AG09319 (cell line): ENCODE data around the gene REG1A.

Experiments used
- DNase-seq: peaks from one replicate; pipeline ENCODE4 v3.0.0-alpha.2; 2010; ENCODE audit warnings: low read depth; ENCODE audit errors: extremely low read depth
- TF ChIP-seq, protein P1 (sequence below): IDR thresholded peaks from 2 replicates; pipeline ENCODE4 v1.5.1; 2011; ENCODE audit warnings: low read depth, mild to moderate bottlenecking, inconsistent platforms, low read length, moderate library complexity

The REG1A gene

GRCh38 chr2:79087785-79088364 lies 32.4 kb upstream of the REG1A start, which contains the start of gene REG1B:
TSS of gene REG1B (minus strand) at chr2:79087993. CDS start at chr2:79087612, 381 bp downstream.
- DNase-seq = no peak
- TF ChIP-seq, protein P1, sequence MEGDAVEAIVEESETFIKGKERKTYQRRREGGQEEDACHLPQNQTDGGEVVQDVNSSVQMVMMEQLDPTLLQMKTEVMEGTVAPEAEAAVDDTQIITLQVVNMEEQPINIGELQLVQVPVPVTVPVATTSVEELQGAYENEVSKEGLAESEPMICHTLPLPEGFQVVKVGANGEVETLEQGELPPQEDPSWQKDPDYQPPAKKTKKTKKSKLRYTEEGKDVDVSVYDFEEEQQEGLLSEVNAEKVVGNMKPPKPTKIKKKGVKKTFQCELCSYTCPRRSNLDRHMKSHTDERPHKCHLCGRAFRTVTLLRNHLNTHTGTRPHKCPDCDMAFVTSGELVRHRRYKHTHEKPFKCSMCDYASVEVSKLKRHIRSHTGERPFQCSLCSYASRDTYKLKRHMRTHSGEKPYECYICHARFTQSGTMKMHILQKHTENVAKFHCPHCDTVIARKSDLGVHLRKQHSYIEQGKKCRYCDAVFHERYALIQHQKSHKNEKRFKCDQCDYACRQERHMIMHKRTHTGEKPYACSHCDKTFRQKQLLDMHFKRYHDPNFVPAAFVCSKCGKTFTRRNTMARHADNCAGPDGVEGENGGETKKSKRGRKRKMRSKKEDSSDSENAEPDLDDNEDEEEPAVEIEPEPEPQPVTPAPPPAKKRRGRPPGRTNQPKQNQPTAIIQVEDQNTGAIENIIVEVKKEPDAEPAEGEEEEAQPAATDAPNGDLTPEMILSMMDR = no peak

DNA sequence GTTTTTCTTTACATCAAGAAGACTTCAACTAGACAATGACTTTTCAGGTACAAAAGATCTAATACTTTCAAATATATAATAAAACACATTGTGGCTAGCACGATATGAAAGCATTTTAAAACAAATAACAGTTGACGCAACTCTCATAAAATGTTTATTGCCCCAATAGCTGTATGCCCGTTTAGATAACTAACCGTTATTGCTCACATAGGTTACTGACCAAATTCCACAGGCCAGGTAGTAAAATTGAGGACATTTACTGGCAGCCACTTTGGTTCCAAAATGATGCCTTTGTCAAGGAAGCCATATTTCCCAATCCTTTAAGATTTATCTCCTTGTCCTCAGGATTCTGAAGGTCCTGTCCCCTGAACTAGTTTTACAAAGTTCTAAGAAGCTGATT lies 29.6 kb upstream of the REG1A start:
- TF ChIP-seq, protein P1 = no peak
- DNase-seq = no peak

GRCh38 chr2:79097843-79098242 lies 22.4 kb upstream of the REG1A start:
- DNase-seq = no peak

DNA sequence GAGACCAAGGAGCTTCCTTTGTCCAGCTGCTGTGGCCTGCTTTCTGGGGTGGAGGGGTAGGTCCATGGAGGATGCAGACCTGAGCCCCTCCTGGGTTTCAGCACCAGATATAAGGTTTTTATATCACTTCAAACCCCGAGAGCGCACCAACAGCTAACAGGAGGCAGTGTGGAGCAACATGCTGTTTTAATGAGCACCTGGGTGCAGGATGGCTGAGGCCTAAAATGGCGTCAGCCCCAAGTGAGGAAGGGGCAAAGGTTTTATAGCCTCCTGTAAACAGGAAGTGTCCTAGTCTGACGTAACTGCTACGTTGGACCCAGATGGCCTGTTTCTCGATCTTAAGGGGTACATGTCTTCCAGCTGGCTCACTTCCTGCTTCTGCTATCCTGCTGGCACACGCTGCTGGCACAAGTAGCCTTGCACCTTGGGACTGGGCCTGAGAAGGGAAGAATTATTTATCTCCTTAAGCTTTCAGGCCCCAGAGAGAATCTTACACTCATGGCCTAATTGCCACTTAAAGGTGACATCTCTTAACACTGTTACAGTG lies 21.1 kb upstream of the REG1A start:
- TF ChIP-seq, protein P1 = no peak
- no peak for DNase-seq

More at GRCh38 chr2:79097843-79098242, 22.4 kb upstream of the REG1A start:
- TF ChIP-seq, protein P1 = no peak

DNA sequence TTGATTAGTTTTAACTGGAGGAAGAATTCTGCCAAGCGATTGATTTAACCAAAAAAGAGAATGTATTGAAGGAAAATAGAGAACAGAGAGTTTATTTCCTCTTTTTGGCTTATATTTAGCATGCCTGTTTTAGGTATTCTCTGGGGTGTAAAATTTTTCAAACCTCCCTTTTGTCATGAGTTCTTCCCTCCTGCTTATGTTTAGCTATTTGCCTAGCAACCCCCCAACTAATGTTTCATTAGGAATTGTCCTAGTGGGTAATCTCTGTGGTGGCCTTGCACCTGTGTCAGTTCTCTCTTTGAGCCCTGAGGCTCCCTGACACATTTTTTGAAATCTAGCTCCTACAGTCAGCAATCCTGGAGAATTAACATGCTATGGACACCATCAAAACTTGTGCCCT lies 20.0 kb upstream of the REG1A start:
- TF ChIP-seq, protein P1 = no peak
- DNase-seq = no peak

DNA sequence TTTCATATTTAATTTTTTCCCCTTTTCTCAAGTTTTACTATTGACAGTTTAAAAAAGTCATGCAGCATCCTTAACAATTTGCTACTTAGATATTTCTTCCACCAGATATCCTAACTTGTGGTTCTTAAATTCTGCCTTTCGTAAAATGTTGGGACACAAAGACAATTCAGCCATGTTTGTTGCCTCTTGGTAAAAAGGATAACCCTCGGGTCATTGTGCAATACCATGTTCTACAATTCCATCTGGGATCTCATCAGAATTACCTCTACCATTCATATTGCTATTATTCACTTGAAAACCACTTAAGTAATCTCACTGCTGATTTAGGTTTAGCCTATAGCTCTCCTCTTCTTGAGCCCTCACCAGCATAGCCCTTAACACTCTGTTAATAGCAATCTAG lies 19.3 kb upstream of the REG1A start:
- no peak for DNase-seq
- TF ChIP-seq, protein P1 = no peak

GRCh38 chr2:79103214-79103613 lies 17.1 kb upstream of the REG1A start:
- TF ChIP-seq, protein P1 = no peak

More at GRCh38 chr2:79103214-79103613, 17.1 kb upstream of the REG1A start:
- no peak for DNase-seq
